NCI-H2196 (cell line): ENCODE results near the gene EEA1.

ENCODE experiments used
- DNase-seq: peaks from one replicate; lab custom pipeline; 2025; ENCODE audit not compliant: unreplicated experiment; lab: John Stamatoyannopoulos, UW

EEA1 gene

DNA sequence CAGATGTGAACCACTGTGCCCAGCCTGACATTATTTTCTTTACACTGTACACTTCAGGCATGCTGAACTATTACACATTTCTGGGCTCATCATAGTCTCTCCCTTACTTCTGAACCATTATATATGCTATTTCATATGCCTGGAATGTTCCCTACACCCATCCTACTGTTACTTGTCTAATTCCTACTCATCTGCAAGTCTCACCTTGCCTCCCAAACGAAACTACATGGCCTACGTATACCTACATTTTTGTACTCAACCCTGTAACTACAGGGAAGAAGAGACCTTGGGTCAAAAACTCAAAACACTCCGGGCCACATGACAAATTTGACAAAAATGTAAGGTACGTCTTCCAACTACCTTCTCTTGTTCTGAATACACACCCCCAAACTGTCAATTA, 9.5 kb upstream of the EEA1 start:
- no peak for DNase-seq

DNA sequence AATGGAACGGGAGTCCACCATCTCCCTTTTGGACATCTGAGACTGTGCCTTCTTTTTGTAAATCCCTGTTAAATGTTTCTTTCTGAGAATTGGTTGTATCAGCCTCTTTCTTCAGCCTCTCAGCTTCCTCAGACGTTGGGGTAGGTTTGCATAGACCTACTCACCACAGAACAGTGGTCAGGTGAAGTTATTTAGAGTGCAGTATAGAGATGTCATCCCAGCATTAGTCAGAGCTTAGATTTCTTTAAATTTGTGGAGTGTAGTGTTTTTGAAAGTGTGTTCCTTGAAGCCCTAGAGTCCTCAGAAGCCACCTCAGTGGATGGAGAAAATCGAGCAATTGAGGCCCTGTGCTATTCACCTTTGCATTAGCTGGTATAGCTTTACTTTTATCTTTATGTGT, 8.9 kb upstream of the EEA1 start:
- no peak for DNase-seq

DNA sequence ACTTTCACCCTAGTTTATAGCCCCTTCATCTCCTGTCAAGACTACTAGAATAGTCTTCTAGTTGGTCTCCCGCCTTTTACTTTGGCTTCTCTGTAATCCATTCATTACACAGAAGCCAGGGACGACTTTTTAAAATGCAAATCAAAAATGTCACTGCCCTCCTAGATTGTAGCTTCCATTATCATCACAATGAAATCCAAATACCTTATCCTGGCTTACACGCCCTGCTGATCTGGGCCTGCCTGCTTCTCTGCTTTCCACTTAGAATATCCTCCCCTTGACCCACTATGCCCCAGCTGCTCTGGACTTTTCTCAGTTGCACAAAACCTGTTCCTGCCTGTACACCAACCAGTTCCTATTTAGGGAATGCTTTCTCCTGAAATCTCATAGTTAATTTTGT, 4.5 kb upstream of the EEA1 start:
- DNase-seq, result no peak

DNA sequence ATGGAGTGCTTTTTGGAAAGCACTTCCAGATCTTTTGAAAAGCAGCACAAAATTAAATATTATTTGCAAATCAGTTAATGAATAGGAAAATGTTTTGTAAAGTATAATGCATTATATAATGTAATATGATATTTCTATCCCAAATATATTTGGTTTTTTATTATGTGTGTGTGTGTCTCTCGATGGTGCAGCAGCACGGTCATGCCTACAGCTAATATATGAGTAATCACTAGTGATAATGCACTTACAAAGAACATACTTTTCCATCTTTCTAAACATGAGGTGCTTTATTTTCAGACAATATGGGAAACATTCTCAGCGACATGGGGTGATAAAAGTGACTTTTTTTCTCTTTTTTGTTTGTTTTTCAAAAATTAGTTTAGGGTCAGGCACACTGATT, 1.3 kb upstream of the EEA1 start:
- no peak for DNase-seq

DNA sequence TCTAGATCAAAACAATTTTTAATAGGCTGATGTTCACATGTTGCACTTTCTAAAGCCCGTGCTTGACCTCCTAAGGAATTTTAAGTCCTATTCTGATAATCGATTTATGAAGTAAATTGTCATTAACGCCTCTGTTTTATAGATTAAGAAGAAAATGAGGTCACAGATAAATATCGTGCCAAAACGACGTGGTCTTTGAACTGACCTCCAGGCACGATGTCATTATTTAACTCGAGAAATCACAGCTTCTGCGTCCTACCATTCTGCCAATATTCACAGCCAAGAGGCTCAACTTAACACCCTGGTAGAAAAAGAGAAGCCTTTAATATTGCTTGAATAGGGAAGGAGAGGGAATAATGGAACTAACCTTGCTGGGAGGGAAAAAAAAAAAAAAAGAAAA, 888 bp upstream of the EEA1 start:
- DNase-seq, result no peak

DNA sequence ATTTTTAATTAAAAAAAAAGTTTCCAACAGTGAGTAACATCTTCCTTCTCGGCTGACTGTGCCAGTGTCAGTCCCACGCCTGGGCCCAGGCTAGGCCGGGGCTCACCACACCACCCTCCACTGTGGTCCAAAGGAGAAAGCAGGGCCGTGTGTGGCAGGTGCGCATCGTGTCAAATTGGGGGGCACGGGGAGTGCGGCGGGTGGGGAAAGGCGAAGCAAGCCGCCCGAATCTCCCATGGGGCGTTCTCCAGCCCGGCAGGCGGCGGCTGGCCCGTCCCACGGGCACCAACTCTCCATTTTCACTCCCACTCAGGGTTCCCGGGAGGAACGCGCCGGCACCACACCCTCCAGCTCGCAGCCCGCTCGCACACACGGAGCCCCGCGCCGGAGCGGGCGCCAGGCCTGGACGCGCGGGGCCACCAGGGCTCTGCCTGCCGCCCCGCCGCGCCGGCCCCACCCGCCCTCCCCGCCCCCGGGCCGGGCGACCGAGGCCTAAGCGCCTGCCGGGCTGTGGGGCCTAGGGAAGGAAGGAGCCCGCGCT, 604 bp downstream of the EEA1 start:
- no peak for DNase-seq

DNA sequence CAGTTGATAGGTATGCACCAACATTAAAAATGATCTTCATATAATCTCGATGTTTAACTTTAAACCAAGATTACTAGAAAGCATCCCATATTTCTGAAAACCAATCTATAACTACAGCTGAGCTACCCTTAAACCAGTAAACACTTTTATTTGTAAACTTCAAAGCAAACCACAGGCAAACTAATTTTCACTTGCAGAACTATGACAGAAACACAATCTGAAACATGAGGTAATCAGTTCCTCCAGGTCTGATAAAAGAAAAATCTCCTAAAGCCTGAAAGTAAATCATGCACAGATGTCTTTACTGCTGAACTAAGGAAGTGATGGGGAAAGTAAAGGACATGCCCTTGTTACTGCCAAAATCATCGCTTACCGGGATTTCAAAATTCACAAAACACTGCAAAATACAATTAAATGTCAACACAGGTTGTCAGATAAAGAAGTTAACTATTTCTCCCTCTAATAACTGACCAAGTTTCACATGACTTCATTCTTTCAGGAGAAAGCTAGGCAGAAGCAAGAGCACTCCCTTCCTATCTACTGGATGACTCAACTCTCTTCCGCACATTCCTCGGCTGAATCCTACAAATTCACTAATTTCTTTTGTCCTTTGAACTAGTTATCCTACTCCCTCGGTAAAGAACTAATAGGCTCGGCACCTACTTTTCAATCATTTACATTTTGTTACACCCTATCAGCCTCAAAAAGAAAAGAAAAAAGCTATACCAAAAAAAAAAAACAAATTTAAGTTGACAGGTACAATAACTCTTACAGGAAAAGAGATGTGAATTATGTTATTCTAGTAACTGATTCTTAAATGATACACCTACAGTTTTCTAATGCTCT, 1.4 kb downstream of the EEA1 start:
- no peak for DNase-seq

DNA sequence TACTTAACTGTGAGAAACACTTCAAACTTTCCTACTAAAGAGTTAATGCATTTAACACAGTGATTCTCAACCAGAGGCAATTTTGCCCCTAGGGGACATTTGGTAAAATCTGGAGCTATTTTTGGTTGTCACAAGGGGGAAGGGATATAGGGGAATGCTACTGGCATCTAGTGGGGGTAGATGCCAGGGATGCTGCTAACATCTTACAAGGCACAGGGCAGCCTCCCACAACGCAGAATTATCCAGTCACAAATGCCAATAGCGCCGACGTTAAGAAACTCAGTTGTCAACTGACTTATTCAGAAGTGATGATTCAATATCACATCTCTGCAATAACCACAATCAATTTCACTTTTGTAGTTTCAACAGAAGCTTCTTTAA, 2.0 kb downstream of the EEA1 start:
- no peak for DNase-seq

DNA sequence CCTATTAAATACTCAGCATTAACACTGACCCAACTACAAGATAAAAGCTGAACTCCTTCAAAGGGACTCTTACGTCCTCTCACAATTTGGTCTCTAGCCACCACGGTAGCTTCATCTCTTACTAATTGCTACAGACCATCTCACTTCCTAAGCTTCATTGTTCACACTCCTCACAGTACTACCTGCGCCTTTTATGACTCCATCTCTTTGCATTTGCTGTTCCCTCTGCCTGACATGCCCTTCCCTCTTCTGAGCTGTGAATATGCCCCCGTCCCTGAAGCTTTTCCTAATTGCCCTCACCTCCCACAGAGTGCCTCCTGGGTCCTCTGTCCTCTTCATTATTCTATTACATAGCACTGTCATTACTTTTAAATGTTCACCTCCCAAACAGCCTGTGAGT, 2.5 kb downstream of the EEA1 start:
- no peak for DNase-seq

DNA sequence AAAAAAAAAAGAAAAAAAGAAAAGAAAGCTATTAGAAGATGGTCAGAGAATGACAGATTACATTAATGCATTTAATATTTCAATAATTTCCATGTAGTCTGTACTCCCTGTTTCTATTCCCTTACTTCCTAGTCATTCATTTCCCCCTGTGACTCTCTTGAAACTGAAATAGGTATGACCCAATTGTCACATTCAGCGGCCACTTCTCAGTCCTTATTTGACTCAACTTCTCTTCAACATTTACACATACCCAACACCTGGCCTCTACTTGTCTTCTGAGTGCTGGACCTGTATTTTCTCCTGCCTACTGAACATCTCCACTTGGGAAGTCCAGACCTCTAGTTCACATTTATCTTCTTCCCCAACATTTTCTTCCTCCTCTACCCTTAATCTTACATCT, 7.2 kb downstream of the EEA1 start:
- no peak for DNase-seq

DNA sequence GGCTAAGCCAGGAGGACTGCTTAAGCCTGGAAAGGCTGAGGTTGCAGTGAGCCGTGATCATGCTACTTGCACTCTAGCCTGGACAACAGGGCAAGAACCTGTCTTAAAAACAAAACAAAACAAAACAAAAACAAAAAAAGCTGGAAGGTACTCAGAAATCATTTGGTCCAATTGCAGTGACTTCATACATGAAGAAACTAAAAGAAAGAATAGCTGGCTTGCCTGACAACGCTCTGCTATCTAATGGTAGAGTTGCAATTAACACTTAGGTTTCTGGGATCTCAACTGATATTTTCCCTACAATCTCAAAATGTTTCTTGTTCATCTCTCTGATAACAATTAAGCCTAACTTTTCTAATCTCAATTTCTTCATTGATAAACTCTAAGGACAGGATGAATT, 13.7 kb downstream of the EEA1 start:
- DNase-seq, result no peak

DNA sequence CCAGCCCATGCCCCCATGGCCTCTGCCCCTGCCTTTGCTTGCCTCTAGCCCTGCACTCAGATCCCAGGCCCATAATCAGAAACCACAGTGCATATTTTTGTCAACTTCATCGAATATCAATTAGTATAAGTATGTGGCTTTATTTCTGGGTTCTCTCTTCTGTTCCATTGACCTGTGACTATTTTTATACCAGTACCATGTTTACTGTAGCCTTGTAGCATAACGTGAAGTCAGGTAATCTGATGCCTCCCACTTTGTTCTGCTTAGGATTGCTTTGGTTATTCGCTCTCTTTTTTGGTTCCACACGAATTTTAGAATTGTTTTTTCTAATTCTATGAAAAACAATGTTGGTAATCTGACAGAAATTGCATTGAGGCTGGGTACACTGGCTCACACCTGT, 14.9 kb downstream of the EEA1 start:
- no peak for DNase-seq

DNA sequence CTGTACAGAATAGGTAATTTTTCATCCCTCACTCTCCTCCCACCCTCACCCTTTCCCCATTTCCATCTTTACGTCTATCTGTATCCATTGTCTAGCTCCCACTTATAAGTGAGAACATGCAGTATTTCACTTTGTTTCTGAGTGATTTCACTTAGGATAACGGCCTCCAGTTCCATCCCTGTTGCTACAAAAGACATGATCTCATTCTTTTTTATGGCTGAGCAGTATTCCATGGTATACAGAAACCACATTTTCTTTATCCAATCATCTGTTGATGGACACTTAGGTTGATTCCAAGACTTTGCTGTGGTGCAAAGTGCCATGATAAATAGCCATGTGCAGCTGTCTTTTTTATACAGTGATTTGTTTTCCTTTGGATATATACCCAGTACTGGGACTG, 16.4 kb downstream of the EEA1 start:
- DNase-seq, result no peak

DNA sequence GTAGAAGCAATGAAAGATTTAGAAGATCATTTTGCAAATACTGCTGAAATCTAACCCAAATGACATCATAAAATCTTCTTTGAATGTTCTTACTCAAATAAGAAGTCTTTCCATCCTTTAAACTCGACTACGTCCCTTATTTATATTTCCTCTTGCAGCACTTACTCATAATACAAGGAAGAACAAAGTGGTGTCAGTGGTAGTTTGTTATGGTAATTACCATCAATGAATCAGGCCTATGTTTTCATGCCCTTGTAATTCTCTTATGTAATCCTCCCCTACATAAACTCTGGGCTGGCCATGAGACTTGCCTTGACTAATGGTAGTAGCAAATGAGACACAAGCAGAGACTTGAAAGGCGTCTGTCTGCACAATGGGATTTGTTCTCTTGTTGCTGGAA, 17.0 kb downstream of the EEA1 start:
- DNase-seq, result no peak

DNA sequence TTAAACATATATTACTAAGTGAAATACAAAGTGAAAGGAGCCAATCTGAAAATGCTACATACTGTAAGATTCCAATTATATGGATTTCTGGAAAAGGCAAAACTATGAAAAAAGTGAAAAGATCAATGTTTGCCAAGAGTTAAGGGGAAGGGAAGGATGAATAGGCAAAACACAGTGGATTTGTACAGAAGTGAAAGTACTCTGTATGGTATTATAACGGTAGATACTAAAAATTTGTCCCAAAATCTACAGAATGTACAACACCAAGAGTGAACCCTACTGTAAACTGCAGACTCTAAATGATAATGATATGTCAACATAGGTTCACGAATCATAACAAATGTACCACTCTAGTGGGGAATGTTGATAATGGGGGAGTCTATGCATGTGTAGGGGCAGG, 17.8 kb downstream of the EEA1 start:
- no peak for DNase-seq

DNA sequence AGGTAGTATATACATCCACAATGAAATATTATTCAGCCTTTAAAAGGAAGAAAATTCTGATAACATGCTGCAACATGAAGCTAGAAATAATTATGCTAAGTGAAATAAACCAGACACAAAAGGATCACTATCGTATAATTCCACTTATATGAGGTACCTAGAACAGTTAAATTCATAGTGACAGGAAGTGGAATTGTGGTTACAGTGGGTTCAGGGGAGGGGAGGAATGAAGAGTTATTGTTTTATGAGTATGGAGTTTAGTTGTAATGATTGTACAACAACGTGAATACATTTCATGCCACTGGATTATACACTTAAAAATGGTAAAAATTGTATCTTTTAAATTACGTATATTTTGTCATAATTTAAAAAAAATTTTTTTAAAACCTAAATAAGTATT, 21.0 kb downstream of the EEA1 start:
- DNase-seq, result no peak

DNA sequence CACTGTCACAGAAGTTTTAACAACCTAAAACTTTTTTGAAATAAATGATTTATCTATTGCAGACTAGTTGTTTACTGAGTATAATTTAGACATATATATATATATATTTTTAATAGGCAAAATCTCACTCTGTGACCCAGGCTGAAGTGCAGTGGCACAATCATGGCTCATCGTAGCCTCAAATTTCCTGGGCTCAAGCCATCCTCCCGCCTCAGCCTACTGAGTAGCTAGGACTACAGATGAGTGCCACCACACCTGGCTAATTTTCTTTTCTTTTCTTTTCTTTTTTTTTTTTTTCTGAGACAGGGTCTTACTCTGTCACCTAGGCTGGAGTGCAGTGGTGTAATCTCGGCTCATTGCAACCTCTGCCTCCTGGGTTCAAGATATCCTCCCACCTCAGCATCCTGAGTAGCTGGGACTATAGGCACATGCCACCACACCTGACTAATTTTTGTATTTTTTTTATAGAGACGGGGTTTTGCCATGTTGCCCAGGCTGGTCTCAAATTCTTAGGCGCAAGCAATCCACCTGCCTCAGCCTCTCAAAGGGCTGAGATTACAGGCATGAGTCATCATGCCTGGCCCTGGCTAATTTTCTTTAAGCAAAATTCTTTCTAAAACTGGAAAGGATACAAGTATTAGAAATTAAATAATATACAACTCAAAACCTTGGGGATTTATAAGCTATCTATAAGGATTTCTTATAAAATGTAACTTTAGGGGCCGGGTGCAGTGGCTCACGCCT, 23.1 kb downstream of the EEA1 start:
- no peak for DNase-seq

DNA sequence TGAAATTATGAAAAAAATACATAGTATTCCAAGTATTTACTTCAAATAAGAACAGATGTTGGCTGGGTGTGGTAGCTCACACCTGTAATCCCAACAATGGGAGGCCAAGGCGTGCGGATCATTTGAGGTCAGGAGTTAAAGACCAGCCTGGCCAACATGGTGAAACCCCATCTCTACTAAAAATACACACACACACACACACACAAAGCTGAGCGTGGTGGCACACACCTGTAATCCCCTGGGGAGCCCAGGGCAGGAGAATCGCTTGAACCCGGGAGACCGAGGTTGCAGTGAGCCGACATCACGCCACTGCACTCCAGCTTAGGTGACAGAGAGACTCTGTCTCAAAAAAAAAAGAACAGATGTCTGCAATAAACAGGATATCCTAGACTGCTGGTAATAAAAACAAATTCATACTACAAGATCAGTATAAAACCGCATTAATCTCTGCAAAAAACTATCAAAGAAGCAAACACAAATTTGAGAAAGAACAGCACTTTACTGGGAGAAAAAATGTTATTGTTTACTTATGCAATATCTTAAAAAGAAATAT, 23.8 kb downstream of the EEA1 start:
- no peak for DNase-seq

DNA sequence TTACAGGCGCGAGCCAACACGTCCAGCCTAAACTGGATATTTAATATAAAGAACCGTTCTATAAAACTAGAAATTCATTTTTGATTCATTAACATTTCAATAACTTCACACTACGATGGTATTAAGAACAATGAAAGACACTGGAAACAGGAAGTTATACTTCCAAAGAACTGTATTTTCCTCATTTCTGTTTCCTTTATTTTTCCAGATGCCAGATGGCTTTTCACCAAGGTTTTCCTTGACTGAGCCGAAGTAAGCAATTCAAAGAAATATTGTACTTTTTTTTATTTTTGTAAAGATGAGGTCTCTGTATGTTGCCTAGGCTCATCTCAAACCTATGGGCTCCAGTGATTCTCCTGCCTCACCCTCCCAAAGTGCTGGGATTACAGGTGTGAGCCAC, 28.2 kb downstream of the EEA1 start:
- DNase-seq, result no peak

DNA sequence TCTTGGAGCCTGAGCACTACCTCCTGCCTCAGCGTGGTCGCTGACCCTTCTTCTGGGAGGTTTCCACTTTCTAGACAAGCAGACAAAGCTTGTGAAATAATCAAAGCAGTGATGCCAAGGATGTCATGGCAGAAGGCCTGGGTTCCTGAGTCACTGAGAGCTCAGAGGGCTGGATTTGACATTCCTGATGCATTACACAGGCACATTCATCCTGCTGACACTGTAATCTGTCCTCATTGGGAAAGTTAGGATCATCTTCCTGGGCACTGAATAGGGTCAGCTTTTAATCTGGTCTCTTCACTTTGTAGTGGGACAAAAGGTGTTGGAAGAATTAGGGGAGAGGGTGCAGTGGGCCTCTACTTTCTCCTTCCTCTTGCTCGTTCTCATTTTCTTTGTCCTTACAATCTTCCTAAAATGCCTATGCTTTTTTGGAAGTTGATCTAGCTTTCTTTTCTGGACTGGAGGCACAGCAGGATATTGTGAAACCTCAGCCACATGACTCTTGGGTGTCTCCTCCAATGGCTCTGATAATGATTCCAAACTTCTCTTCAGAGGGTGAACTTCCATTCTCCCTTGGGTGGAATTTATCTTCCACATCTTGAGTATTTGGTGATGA, 29.6 kb downstream of the EEA1 start:
- DNase-seq, result peak; percentile 32

DNA sequence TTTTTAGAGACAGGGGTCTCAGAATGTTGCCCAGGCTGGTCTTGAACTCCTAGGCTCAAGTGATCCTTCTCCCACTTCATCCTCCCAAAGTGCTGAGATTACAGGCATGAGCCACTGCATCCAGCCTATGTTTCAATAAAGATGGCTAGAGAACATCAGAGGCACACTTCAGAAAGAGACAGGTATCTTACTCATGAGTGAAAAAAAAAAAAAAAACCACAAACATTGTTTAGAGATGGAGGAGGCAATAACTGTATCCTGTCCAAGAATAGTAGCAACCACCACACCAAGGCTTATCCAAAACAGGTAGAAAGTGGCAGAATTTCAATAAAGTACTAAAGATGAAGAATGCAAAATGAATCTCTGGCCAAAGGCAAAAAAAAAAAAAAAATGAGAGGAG, 30.3 kb downstream of the EEA1 start:
- no peak for DNase-seq

DNA sequence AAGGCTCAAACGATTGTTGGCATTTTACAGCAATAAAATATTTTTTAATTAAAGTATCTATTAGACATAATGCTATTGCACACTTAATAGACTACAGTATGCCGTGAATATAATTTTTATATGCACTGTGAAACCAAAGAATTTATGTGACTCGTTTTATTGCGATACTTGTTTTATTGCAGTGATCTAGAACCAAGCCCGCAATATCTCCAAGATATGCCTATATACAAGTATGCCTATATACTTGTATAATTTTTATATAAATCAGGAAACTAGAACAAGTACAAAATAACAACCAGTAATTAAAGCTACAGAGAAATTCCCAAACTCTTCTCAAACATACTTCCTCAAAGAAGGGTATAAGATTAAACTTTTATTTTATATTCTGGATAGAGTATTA, 31.3 kb downstream of the EEA1 start:
- DNase-seq, result no peak
